ENCODE measurements around the gene CXCR6.

The CXCR6 gene

GRCh38 chr3:45948881-45949280, 5.6 kb downstream of the CXCR6 start:
- no peak for DNase-seq (ENCODE audit: low spot score)

GRCh38 chr3:45949432-45949831, 6.2 kb downstream of the CXCR6 start:
- DNase-seq (ENCODE audit: low spot score) = no peak

- no peak for DNase-seq (ENCODE audit: low spot score)
These were observed 6.9 kb downstream of the CXCR6 start for GRCh38 chr3:45950131-45950530.

DNA sequence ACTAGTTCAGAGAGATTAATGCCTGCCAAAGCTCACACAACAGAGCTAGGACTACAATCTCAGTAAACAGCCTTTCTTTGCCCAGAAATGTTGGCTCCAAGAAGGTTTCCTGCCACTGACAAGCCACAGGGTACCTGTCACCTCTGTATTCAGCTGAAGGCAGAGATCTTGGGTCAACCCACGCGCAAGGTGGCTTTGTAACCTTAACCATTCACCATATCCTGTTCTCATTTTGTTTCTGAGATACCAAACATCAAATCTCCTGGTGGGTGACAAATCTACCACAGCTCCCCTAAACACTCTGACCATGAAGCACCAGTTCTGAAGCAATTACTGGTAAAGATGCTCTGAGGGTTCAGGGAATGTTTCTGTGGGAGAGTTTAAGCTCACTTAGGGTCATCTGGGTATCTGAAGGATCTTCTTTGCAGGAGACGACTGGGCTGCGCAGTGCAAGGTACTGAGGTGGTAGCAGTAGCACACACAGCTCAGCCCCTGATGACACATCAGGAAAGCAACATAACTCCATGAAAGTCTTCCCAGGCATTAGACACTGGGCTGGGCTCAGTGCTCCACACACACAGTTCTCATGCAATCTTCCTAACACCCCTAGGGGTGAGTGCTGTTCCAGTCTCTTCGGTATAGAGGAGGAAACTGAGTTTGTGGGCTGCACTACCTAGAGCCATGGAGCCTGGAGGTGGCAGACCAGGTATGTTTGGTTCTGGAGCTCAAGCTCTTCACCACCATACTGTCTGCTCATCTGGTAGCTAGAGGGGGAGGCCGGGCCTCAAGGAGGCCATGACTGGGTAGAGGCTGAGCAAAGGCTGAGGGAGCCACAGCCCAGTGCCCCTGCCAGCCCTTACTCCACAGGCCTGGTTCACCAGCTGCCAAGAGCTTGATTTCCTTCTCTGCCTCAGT, 7.7 kb downstream of the CXCR6 start:
- no peak for DNase-seq (ENCODE audit: low spot score)

DNA sequence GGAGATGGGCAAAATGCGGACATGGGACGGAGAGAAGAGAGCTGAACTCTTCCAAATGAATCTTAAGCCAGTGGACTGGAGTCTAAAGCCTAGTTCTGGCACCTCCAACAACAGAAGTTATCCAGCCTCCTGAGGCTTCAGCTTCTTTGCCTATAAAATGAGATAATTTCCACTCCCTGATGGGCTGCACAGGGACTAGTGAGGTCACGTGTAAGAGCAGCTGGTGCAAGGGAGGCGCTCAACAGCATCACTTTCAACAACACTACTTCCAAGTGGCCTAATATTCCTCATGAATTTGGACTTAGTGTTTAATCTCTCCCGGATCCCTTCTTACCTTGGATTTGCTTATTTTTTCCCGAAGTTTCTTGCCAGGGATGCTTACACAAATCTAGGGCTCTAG, 8.7 kb downstream of the CXCR6 start:
- DNase-seq (ENCODE audit: low spot score) = no peak

GRCh38 chr3:45952456-45952855, 9.2 kb downstream of the CXCR6 start:
- DNase-seq (ENCODE audit: low spot score) = no peak

DNA sequence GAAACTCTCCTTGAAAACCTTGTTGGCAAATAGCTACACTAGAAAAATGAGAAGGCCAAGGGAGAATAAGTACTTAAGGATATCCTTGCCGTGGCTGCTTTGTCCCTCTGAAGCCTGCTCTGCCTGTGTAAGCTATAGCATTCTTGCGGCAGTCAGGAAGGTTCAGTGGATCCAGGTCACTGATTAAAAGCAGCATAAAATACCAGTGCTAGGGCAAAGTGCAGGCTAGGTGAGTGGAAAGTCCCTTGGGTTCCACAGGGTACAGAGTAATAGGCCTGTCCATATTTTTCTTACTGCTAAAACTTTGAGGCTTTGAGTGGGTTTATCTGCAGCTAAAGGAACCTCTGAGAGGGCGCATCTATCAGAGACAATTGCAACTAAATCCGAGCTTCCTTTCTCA, 10.3 kb downstream of the CXCR6 start:
- DNase-seq (ENCODE audit: low spot score) = no peak

GRCh38 chr3:45954306-45954705, 11.0 kb downstream of the CXCR6 start:
- DNase-seq (ENCODE audit: low spot score) = no peak

DNA sequence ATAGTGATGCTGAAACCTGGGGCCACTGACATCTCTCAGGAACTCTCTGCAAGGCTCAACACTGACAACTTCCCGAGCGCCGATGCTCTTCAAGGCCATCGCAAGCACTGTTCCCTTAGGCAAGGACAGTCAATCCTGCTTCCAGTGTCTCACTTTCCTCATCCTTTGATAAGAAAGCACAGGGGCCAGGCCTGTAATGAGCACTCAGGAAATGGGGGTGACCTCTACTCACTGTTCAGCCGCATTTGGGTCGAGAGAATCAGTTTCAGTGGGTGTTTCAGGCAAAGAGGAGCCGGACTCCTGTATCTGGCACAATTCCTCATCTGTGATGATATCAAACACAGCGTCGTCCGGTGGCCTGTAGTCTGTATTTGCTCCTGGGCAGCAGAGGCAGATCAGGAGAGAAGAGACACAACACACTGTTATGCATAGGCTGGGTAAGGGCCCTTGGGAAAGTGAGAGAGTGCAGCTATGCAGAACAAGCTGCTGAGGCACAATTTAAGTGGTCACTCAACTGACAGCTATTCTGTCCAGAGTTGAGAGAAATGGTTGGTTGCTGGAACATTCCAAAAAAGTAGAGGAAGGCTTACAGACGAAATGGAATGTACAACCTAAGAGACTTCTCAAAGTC, 11.9 kb downstream of the CXCR6 start:
- no peak for DNase-seq (ENCODE audit: low spot score)

DNA sequence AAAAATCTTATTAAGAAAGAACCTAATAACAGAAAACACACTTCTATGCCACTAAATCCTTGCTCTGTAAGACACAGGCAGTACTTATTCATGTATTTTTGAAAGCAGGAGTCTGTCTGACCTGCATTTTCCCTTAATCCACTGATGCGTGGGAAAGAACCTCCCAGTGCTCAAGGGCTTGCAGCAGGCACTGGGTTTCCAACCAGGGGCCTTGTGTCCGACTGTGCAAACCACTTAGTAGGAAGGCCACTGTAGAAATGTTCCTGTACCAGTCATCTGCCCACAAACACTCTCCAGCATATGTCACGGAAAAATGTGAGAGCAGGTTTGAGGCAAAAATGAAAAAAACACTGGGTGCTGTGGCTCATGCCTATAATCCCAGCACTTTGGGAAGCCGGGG, 12.4 kb downstream of the CXCR6 start:
- DNase-seq (ENCODE audit: low spot score) = no peak

DNA sequence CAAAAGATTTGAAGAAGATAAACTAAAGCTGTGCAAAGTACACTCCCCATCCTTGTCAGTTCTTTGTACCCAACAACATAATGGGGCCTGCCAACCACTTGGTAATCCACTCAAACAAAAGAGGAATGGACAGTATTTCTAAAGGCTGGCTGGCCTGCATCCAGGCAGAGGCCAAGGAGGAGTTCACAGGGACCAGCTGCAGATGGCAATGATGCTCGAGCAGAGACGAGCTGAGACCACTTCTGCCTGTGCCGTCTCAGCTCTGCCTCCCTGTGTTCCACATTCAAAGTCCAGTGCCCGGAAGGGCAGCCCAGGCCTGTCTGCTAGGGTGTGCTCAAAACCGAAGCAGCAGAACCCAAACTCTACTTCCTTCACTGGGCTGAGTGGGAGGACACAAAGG, 14.3 kb downstream of the CXCR6 start:
- no peak for DNase-seq (ENCODE audit: low spot score)

- DNase-seq (ENCODE audit: low spot score) = peak; percentile 81
These were observed 15.1 kb downstream of the CXCR6 start for GRCh38 chr3:45958321-45958791.

DNA sequence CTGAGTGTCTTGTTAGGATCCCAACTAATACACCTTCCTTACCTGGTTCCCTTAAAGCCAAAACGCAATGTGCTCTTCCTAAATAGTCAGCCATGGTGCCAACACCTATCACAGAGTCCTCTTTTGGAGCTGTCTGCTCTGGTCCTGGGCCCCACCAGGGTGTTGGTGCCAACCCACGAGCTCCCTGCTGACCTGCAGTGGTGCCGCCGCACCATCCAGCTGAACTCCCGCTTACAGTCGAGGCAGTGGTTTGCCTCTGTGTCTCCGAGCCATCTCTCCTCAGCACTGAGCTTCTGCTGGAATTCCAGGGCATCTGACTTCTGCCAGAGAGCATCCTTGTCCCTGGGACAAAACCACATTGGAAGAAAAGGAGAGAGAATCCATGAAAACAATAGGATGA, 15.9 kb downstream of the CXCR6 start:
- no peak for DNase-seq (ENCODE audit: low spot score)

DNA sequence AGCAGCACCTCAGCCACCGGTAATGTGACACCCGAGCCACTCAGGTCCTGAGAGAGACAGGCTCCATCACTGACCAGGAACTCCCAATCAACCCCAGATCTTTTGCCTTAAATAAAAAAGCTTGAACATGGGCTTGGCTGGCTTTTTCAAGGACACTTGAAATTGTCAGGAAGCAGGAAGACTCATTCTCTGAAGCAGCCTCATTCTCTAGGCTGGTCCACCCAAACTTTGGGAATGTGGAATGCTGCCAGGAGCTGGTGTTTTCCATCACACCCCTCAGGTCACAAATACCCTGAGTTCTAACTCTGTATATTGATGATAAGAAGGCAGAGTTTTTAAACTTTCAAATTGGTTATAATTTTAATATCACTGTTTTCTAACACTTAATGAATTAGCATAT, 17.0 kb downstream of the CXCR6 start:
- DNase-seq (ENCODE audit: low spot score) = no peak

GRCh38 chr3:45962033-45962432, 18.8 kb downstream of the CXCR6 start:
- DNase-seq (ENCODE audit: low spot score) = no peak

DNA sequence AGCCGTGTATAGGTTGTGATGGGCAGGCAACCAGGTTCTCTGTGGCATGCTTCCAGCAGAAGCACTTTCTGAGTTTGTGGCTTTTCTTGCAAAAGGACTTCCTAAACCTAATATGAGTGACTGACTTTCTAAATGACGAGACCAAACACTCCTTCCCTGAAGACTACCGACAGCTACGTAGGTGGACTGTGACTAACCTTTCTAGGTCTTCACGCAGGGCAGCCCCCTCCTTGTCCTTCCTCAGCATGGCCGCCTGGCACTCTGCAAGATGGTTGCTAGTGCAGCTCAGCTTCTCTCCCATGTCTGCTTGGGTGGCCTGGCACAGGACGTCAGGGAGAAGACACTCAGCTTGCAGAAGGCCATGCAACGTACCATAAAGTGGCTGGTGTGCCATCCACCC, 20.9 kb downstream of the CXCR6 start:
- no peak for DNase-seq (ENCODE audit: low spot score)

- DNase-seq (ENCODE audit: low spot score) = no peak
These were observed 22.0 kb downstream of the CXCR6 start for GRCh38 chr3:45965253-45965652.

GRCh38 chr3:45965653-45966052, 22.4 kb downstream of the CXCR6 start:
- no peak for DNase-seq (ENCODE audit: low spot score)

DNA sequence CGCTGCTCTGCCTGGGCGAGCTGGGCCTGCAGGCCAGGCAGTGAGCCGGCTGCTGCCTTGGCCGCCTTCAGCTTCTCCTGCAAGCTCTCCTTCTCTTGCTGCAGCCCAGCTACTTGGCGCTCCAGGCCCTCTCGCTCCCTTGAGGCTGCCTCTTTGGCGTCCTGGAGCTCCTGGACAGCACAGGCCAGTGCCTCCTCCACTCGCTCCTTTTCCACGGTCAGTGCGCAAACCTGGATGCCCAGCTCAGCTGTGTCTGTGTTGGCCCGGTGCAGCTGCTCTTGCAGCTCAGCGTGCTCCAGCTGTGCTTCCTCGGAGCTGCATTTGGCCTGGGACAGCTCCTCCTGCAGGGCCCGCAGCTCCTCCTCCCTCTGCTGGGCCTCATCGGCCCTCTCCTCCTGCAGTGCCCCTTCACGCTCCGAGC, 23.1 kb downstream of the CXCR6 start:
- no peak for DNase-seq (ENCODE audit: low spot score)

DNA sequence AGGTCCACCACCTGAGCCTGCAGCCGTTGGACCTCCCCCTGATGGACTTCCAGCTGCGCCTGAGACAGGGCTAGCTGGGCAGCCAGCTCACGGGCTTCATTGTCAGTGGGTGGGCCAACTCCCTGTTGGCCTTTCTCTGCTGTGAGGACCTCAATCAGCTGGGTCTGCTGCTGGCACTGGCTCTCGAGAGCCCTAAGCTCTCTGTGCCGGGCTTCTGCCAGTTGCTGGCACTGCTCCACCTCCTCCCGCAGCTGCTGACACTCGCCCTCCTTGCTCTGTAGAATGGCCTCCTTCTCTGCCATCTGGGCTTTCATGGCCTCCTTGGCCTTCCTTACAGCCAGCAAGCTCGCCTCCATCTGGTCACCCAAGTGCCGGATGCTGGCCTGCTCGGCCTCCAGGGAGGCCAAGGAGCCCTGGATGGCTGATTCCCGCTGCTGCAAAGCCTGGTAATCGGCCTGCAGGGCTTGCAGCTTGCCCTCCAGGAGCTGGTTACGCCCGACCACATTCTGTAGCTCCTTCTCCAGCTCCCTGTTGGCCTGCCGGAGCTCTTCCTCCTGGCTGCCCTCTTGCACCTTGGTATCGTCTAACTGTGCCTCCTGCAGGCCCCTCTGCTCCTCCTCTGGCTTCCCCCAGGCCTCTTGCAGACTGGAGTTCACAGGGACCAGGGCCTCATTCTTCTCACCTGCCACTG, 23.8 kb downstream of the CXCR6 start:
- DNase-seq (ENCODE audit: low spot score) = no peak

DNA sequence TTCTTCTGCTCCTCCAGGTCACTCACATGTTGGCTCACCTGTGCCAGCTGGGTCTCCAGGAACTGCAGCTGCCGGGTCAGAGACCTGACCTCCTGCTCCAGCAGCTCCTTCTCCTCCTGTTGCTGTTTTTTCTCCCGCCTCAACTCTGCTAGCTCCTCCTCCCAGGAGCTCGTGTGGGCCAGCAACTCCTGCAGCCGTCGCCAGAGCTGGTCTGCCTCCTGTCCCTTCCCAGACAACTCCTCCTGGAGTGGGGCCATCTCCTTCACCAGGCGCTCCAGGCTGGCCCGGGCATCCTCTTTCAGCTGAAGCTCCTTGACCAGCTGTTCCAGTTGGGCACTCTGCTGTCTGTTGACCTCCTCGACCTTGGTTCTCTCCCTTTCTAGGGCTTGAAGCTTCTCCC, 24.5 kb downstream of the CXCR6 start:
- DNase-seq (ENCODE audit: low spot score) = no peak

DNA sequence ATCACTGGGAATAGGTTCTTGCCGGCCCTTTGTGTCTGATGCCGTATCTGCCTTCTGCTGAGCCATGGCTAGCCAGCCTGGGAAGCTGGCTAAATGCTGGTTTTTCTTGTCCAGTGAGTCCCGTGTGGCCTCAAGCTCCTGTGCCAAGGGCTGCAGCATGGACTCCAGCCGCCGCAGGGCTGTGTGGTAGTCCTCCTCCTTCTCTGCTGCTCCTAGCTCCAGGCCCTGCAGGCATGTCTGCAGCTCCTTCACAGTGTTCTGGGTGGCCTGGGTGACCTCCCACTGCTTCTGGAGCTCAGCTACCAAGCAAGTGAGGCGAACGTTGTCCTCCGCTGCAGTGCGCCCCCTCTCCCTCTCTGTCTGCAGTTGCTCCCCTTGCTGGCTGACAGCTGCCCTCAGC, 24.9 kb downstream of the CXCR6 start:
- no peak for DNase-seq (ENCODE audit: low spot score)

- DNase-seq (ENCODE audit: low spot score) = peak; percentile 85
These were observed 25.4 kb downstream of the CXCR6 start for GRCh38 chr3:45968706-45969105.

Data from GM03348 (cell line).